ENCODE results near the gene SPTBN4. TPM values are rescaled to one million over a fixed set of nuclear protein-coding genes. Genes with fewer than 3 reads are reported as not detected.
"Not testable (repeated sequence)": the region's sequence is repeated elsewhere in the genome, so short reads cannot be mapped to it uniquely, and the experiment has no call there.

The SPTBN4 gene
- total RNA-seq, 1 donor from 2014 or later, result 27.5 TPM

DNA sequence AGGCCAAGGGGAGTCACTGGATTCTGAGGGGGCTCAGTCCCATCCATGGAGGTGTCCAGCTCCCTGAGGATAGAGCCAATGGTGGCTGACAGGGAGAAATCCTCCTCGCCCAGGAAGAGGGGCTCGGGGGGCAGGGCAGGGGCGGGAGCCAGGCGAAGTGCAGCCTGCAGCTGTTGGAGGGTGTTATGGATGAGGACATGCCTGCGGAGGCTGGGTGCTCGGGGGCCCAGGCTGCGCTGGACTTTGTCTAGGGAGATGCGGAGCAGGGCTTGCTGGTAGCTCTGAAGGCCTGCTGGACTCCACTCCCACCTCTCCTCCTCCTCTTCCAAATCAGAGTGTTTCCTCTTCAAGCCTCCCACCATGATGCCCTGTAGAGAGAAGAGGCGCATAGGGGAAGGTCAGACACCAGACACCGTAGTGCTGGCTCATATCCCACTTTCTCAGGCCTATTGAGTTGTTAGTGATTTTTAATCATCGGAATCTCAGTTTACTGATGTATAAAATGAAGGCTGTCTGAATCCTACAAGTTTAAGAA is 25.0 kb upstream of the SPTBN4 start:
- no peak for DNase-seq

- no peak for DNase-seq
Measured at GRCh38 chr19:40442328-40443130, 24.3 kb upstream of the SPTBN4 start.

DNA sequence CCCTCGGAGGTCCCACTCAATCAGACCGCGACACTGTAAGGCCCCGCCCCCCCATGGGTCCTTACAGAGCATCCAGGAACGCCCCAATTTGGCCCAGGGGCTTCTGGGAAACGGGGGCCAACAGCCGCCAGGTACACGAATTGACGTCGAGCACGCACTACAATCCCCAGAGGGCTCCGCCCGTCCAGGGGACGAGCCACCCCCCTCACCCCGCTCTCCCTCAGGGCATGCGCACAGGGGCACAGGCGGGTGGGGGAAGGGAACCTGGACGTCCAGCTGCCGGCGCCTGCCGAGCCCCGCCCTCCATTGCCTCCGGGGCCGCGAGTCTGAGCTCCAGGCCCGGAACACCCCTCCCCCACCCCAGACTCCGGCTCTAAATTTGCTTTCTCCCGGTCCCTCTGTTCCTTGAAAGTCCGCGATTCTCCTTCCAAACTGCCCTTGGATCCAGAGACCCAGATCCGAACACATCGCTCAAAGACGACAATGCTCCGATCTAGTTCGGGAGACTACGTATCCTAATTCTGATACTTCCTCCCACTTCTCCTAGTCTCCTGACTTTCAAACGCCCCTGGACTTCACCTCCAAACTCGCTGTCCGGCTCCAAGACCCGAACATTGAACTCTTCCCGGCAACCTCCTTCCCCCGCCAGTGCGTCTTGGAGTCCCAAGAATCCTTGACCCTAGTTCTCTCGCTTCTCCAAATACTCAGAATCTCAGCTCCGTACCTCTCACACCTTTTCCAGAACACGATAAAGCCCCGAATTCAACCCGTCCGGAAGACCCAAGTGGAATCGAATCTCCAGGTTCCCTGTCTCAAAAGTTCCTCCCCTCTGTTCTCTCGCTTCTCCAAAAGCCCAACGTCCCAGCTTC is 23.4 kb upstream of the SPTBN4 start:
- peak; percentile 98 for DNase-seq

DNA sequence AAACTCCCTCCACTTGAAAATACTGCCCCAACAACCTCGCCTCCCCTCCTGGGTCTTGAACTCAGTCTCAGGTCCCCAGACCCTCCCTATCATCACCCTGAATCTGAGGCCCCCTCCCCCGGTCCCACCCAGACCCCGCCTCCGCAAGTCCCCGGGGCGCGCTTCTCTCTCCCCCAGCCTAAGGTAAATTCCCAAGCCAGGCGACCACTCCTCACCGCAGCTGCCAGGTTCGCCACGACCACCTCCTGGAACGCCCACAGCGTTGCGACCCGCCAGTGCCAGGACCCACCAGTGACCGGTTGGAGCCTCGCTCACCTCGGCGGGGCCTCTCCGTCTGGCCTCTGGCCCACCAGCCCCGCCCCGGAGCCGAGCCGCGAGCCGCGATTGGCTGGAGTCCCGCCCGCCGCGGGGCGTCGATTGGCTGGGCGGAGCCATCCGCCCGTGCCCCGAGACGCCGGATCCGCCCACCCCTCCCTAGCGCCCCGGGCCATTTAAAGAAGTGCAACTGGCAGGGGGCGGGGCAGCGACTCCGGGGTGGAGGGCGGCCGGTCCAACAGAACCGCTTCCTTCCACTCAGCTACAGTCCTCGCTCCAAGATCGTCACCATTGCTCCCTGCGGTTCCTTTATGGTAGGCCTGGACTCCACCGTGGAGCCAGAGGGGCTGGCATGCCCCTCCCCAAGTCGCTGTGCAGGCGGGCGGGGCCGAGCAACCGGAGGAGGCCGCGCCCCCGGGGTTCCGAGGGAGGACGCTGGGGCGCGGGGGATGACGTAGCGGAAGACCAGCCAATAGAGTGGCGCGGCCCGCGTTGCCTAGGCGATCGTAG is 22.6 kb upstream of the SPTBN4 start, which contains the start of gene SERTAD3:
Gene SERTAD3 (minus strand): TSS at position 336 of the 825 bp plus-strand sequence. CDS start 2,255 bp downstream, outside the sequence.
- peak; percentile 95 for DNase-seq

DNA sequence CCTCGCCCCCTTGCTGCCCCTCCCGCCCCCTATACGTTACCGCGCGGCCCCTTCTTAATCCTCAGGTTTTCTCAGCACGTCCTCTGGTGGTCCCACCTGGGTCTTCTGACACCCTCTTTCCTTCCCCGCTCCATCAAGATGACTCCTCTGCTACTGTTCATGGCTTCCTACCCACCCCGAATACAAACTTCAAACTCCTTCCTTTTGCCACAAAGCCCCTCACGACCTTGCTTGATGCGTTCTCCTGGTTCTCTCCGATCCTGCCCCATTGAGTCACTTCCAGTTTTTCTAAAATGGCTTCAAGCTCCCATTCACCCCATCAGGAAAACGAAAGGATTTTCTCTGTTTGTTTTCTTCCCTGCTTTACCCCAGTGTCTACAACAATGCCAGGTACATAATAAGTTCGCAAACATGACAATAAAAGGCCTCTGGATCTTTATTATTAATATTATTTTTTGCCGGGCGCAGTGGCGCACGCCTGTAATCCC is 21.9 kb upstream of the SPTBN4 start:
- no peak for DNase-seq

- DNase-seq, result no peak
Measured at GRCh38 chr19:40445780-40446262, 21.0 kb upstream of the SPTBN4 start.

GRCh38 chr19:40446263-40446784 is 20.5 kb upstream of the SPTBN4 start:
- DNase-seq, result no peak

DNA sequence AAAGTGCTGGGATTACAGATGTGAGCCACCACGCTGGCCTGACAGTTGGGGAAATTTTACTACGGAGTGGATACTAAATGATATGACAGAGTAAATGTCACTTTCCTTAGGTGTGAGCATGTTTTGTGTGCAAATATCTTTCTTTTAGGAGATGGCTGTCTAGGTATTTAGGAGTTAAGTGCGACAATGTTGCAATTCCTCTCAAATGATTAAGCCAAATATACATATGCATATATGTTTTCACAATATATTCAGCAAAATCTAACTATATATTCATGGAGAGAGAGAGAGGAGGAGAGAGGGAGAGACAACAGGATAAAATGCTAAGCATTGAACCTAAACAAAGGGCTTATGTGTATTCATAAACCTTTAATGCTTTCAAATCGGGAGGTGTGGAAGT is 17.3 kb upstream of the SPTBN4 start:
- DNase-seq, result no peak

- no peak for DNase-seq
Measured at GRCh38 chr19:40450664-40451063, 16.1 kb upstream of the SPTBN4 start.

- no peak for DNase-seq
Measured at GRCh38 chr19:40452016-40452415, 14.8 kb upstream of the SPTBN4 start.

DNA sequence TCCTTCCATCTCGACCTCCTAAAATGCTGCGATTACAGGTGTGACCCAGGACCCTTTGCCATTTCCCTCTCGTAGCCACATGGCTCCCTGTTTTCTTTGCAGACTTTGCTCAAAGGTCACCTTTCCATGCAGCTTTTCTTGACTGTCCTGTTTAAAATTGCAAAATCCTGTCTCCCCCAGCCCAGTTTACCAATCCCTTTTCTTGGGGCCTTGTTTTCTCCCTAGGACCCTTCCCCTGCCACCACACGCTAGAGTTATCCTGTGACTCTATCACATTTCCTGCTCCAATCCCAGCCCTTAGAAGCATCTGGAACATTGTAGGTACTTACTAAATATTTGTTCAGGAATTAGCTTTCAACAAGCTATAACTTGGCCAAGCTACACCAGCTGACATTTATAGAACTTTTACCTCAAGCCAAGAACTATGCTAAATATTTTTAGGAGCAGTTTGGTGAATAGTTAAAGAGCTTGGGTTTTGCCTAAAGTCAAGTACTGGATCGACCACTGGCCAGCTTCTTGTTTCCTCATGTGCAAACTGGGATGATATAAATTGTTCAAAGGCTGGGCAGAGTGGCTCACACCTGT is 13.6 kb upstream of the SPTBN4 start:
- DNase-seq, result no peak

GRCh38 chr19:40453943-40454342 is 12.9 kb upstream of the SPTBN4 start:
- DNase-seq, result not testable (repeated sequence)

DNA sequence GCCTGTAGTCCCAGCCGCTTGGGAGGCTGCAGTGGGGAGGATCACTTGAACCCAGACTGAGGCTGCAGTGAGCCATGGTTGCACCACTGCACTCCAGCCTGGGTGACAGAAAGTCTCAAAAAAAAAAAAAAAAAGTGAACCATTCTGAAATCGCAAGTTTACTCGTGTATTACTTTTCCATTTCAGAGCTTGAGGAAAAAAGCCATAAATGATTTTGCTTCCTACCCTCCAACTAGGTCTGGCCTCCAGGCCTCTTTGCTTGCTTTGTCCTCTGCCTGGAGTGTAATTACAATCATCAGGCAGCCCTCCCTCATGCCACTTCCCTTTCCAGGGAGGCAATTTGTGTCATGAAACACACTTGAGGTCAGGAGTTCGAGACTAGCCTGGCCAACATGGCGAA is 9.8 kb upstream of the SPTBN4 start:
- no peak for DNase-seq

GRCh38 chr19:40457953-40458596 is 8.7 kb upstream of the SPTBN4 start:
- no peak for DNase-seq

DNA sequence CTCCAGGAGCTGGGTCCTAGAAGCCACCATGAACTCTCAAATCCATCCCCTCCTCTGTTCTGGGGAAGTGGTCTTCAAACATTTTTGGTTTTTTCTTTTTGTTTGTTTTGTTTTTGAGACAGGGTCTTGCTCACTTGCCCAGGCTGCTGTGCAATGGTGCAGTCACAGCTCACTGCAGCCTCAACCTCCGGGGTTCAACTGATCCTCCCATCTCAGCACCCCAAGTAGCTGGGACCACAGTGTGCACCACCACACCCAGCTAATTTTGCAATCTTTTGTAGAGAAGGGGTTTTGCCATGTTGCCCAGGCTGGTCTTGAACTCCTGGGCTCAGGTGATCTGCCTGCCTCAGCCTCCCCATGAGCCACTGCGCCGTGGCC is 8.2 kb upstream of the SPTBN4 start:
- DNase-seq, result no peak

DNA sequence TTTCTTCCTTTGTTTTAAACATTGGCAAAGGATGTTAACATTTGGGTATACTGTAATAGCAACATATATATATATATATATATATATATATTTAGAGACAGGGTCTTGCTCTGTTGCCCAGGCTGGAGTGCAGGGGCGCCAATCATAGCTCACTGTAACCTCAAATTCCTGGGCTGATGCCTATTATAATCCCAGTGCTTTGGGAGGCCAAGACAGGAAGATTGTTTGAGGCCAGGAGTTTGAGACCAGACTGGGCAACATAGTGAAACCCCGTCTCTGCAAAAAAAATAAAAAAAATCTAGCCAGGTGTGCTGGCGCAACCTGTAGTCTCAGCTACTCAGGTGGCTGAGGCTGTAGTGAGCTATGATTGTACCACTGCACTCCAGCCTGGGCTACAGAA is 6.6 kb upstream of the SPTBN4 start:
- DNase-seq, result no peak

GRCh38 chr19:40461669-40462221 is 5.1 kb upstream of the SPTBN4 start:
- no peak for DNase-seq

DNA sequence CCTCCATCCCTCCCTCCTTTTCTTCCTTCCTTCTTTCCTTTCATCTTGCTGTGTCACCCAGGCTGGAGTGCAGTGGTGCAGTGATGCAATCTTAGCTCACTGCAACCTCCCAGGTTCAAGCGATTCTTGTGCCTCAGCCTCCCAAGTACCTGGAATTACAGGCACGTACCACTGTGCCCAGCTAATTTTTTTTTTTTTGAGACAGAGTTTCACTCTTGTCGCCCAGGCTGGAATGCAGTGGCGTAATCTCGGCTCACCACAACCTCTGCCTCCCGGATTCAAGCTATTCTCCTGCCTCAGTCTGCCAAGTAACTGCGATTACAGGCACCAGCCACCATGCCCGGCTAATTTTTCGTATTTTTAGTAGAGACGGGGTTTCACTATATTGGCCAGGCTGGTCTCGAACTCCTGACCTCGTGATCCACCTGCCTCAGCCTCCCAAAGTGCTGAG is 3.2 kb upstream of the SPTBN4 start:
- DNase-seq, result not testable (repeated sequence)

- DNase-seq, result peak; percentile 71
Measured at GRCh38 chr19:40464059-40465024, 2.5 kb upstream of the SPTBN4 start.

All from occipital lobe (tissue), 2 donors.